Measurements from ENCODE around the gene PRR16.
"Not testable (repeated sequence)": the region's sequence is repeated elsewhere in the genome, so short reads cannot be mapped to it uniquely, and the experiment has no call there.

PRR16 gene

GRCh38 chr5:120450910-120451309, 13.2 kb upstream of the PRR16 start:
- H3K9me3 Mint-ChIP-seq: no peaks in the 10 kb centered on the region
- no peak overlapping the region for H3K27ac Mint-ChIP-seq
- no peaks in the 10 kb centered on the region for H3K4me1 Mint-ChIP-seq (ENCODE audit: low read depth)
- no peaks in the 10 kb centered on the region for H3K27me3 Mint-ChIP-seq
- intact Hi-C loops (cut with micrococcal nuclease): loop anchor here (5.0 kb wide), 1 partner anchor 124 kb away; no protein-coding TSS in a partner anchor
- H3K4me3 Mint-ChIP-seq: no peak overlapping the region
- no peaks in the 10 kb centered on the region for H3K36me3 Mint-ChIP-seq (ENCODE audit: low read depth)

- intact Hi-C loops (cut with micrococcal nuclease): loop anchor here (5.0 kb wide), 1 partner anchor 124 kb away; no protein-coding TSS in a partner anchor
- H3K27ac Mint-ChIP-seq: no peak overlapping the region
- H3K4me1 Mint-ChIP-seq (ENCODE audit: low read depth): no peaks in the 10 kb centered on the region
- H3K36me3 Mint-ChIP-seq (ENCODE audit: low read depth): no peaks in the 10 kb centered on the region
- no peaks in the 10 kb centered on the region for H3K9me3 Mint-ChIP-seq
- no peaks in the 10 kb centered on the region for H3K27me3 Mint-ChIP-seq
- H3K4me3 Mint-ChIP-seq: no peak overlapping the region
Measured at GRCh38 chr5:120451445-120451844, 12.7 kb upstream of the PRR16 start.

- intact Hi-C loops (cut with micrococcal nuclease): loop anchor here (5.0 kb wide), 1 partner anchor 125 kb away; no protein-coding TSS in a partner anchor
Measured at GRCh38 chr5:120452471-120452870, 11.6 kb upstream of the PRR16 start.

GRCh38 chr5:120454094-120454798, 9.9 kb upstream of the PRR16 start:
- no peak overlapping the region for H3K4me3 Mint-ChIP-seq
- no peaks in the 10 kb centered on the region for H3K36me3 Mint-ChIP-seq (ENCODE audit: low read depth)
- H3K4me1 Mint-ChIP-seq (ENCODE audit: low read depth): peaks cover 11% of the 10 kb centered on the region
- H3K27ac Mint-ChIP-seq: no peak overlapping the region
- no peaks in the 10 kb centered on the region for H3K27me3 Mint-ChIP-seq
- H3K9me3 Mint-ChIP-seq: no peaks in the 10 kb centered on the region
- intact Hi-C loops (cut with micrococcal nuclease): loop anchor here (5.0 kb wide), 1 partner anchor 127 kb away; no protein-coding TSS in a partner anchor

More at GRCh38 chr5:120452471-120452870, 11.6 kb upstream of the PRR16 start:
- Mint-ChIP-seq H3K4me1 (ENCODE audit: low read depth) (peaks cover 4% of the 10 kb centered on the region), H3K27me3 (no peaks in the 10 kb centered on the region), H3K36me3 (ENCODE audit: low read depth) (no peaks in the 10 kb centered on the region), H3K4me3 (no peak overlapping the region), H3K27ac (no peak overlapping the region), H3K9me3 (no peaks in the 10 kb centered on the region)

- Mint-ChIP-seq H3K27ac (no peak overlapping the region), H3K27me3 (no peaks in the 10 kb centered on the region), H3K36me3 (ENCODE audit: low read depth) (no peaks in the 10 kb centered on the region), H3K4me1 (ENCODE audit: low read depth) (peaks cover 11% of the 10 kb centered on the region), H3K4me3 (no peak overlapping the region), H3K9me3 (no peaks in the 10 kb centered on the region)
- intact Hi-C loops (cut with micrococcal nuclease): loop anchor here (2.0 kb wide), 1 partner anchor 57 kb away; no protein-coding TSS in a partner anchor
Measured at GRCh38 chr5:120456006-120456405, 8.1 kb upstream of the PRR16 start.

- Mint-ChIP-seq H3K4me3 (peak overlapping the region; percentile 61), H3K4me1 (ENCODE audit: low read depth) (peaks cover 16% of the 10 kb centered on the region), H3K9me3 (no peaks in the 10 kb centered on the region), H3K36me3 (ENCODE audit: low read depth) (no peaks in the 10 kb centered on the region), H3K27ac (peak overlapping the region; percentile 1), H3K27me3 (no peaks in the 10 kb centered on the region)
- intact Hi-C loops (cut with micrococcal nuclease): loop anchor here (2.0 kb wide), 2 partner anchors 59 to 515 kb away; no protein-coding TSS in a partner anchor
Measured at GRCh38 chr5:120457839-120458507, 6.1 kb upstream of the PRR16 start.

- not testable (repeated sequence) for H3K27ac Mint-ChIP-seq; H3K4me3 Mint-ChIP-seq; H3K36me3 Mint-ChIP-seq (ENCODE audit: low read depth); H3K27me3 Mint-ChIP-seq; H3K9me3 Mint-ChIP-seq
- peaks cover 21% of the 10 kb centered on the region for H3K4me1 Mint-ChIP-seq (ENCODE audit: low read depth)
- intact Hi-C loops (cut with micrococcal nuclease): loop anchor here (2.0 kb wide), 1 partner anchor 516 kb away; no protein-coding TSS in a partner anchor
Measured at GRCh38 chr5:120458508-120458847, 5.6 kb upstream of the PRR16 start.

- H3K27ac Mint-ChIP-seq: no peak overlapping the region
- H3K4me1 Mint-ChIP-seq (ENCODE audit: low read depth): peaks cover 47% of the 10 kb centered on the region
- H3K27me3 Mint-ChIP-seq: peaks cover 19% of the 10 kb centered on the region
- H3K9me3 Mint-ChIP-seq: no peaks in the 10 kb centered on the region
- intact Hi-C loops (cut with micrococcal nuclease): loop anchor here (10.0 kb wide), 1 partner anchor 366 kb away; no protein-coding TSS in a partner anchor
- no peak overlapping the region for H3K4me3 Mint-ChIP-seq
- H3K36me3 Mint-ChIP-seq (ENCODE audit: low read depth): peaks cover 5% of the 10 kb centered on the region
Measured at GRCh38 chr5:120461251-120461650, 2.8 kb upstream of the PRR16 start.

GRCh38 chr5:120463006-120463680, 957 bp upstream of the PRR16 start:
- intact Hi-C loops (cut with micrococcal nuclease): loop anchor here (10.0 kb wide), 1 partner anchor 368 kb away; no protein-coding TSS in a partner anchor
- Mint-ChIP-seq H3K27me3 (peaks cover 22% of the 10 kb centered on the region), H3K4me3 (peak overlapping the region; percentile 68), H3K4me1 (ENCODE audit: low read depth) (peaks cover 36% of the 10 kb centered on the region), H3K27ac (peak overlapping the region; percentile 47), H3K36me3 (ENCODE audit: low read depth) (peaks cover 5% of the 10 kb centered on the region), H3K9me3 (no peaks in the 10 kb centered on the region)

GRCh38 chr5:120464627-120465435, 731 bp downstream of the PRR16 start:
- peaks cover 22% of the 10 kb centered on the region for H3K27me3 Mint-ChIP-seq
- peaks cover 5% of the 10 kb centered on the region for H3K36me3 Mint-ChIP-seq (ENCODE audit: low read depth)
- peak overlapping the region; percentile 47 for H3K27ac Mint-ChIP-seq
- peak overlapping the region; percentile 77 for H3K4me3 Mint-ChIP-seq
- H3K9me3 Mint-ChIP-seq: no peaks in the 10 kb centered on the region
- peaks cover 36% of the 10 kb centered on the region for H3K4me1 Mint-ChIP-seq (ENCODE audit: low read depth)
- intact Hi-C loops (cut with micrococcal nuclease): loop anchor here (10.0 kb wide), 1 partner anchor 370 kb away; no protein-coding TSS in a partner anchor

GRCh38 chr5:120465436-120465961, 1.4 kb downstream of the PRR16 start:
- intact Hi-C loops (cut with micrococcal nuclease): loop anchor here (10.0 kb wide), 1 partner anchor 371 kb away; no protein-coding TSS in a partner anchor
- H3K4me3 Mint-ChIP-seq: peak overlapping the region; percentile 77
- H3K27me3 Mint-ChIP-seq: peaks cover 22% of the 10 kb centered on the region

GRCh38 chr5:120466341-120467006, 2.4 kb downstream of the PRR16 start:
- H3K4me1 Mint-ChIP-seq (ENCODE audit: low read depth): peaks cover 36% of the 10 kb centered on the region
- H3K9me3 Mint-ChIP-seq: no peaks in the 10 kb centered on the region
- peaks cover 5% of the 10 kb centered on the region for H3K36me3 Mint-ChIP-seq (ENCODE audit: low read depth)
- H3K27me3 Mint-ChIP-seq: peaks cover 22% of the 10 kb centered on the region
- no peak overlapping the region for H3K4me3 Mint-ChIP-seq
- intact Hi-C loops (cut with micrococcal nuclease): loop anchor here (10.0 kb wide), 1 partner anchor 372 kb away; no protein-coding TSS in a partner anchor
- no peak overlapping the region for H3K27ac Mint-ChIP-seq

More at GRCh38 chr5:120465436-120465961, 1.4 kb downstream of the PRR16 start:
- H3K27ac Mint-ChIP-seq: peak overlapping the region; percentile 47
- peaks cover 5% of the 10 kb centered on the region for H3K36me3 Mint-ChIP-seq (ENCODE audit: low read depth)
- H3K9me3 Mint-ChIP-seq: no peaks in the 10 kb centered on the region
- H3K4me1 Mint-ChIP-seq (ENCODE audit: low read depth): peaks cover 36% of the 10 kb centered on the region
